Activated T-cell treated with anti-CD3 and anti-CD28 coated beads, Interleukin-2, amount 50 U/mL, for 4 hours (primary cell): ENCODE results near the gene ANKS1A. TPM values are rescaled to one million over a fixed set of nuclear protein-coding genes. Genes with fewer than 3 reads are reported as not detected.
A peak's percentile ranks its signal among the peaks of the same experiment; 100 is the strongest.
"Not testable (repeated sequence)": the region's sequence is repeated elsewhere in the genome, so short reads cannot be mapped to it uniquely, and the experiment has no call there.

Experiments
- ATAC-seq, 2 donors: fragments of 200-7000 bp; cut with Tn5 transposase; one replicate each; pipeline ENCODE4 v1.10.0; 2021
- DNase-seq: peaks from one replicate; pipeline ENCODE4 v3.0.0-alpha.2; 2020
- H3K27me3 Mint-ChIP-seq: one replicate; pipeline ENCODE4 v1.8.0; 2021; ENCODE audit warnings: low read depth, mixed read lengths
- H3K36me3 Mint-ChIP-seq: one replicate; pipeline ENCODE4 v1.8.0; 2022; ENCODE audit warnings: mixed read lengths; ENCODE audit not compliant: insufficient read depth
- H3K4me1 Mint-ChIP-seq: one replicate; pipeline ENCODE4 v1.8.0; 2021; ENCODE audit warnings: low read depth, mixed read lengths
- H3K4me3 Mint-ChIP-seq: one replicate; pipeline ENCODE4 v1.8.0; 2021; ENCODE audit warnings: mild to moderate bottlenecking, moderate library complexity, mixed read lengths
- H3K9me3 Mint-ChIP-seq: one replicate; pipeline ENCODE4 v1.8.0; 2021; ENCODE audit warnings: mixed read lengths
- total RNA-seq, 3 donors: library from RNA; stranded (reverse); gene quantifications; one replicate each; pipeline ENCODE4 v1.2.1, GENCODE V29; 2021

Gene ANKS1A
- total RNA-seq, 3 donors from 2014 or later, result 7.7 to 8.3 (median 8.2) TPM

DNA sequence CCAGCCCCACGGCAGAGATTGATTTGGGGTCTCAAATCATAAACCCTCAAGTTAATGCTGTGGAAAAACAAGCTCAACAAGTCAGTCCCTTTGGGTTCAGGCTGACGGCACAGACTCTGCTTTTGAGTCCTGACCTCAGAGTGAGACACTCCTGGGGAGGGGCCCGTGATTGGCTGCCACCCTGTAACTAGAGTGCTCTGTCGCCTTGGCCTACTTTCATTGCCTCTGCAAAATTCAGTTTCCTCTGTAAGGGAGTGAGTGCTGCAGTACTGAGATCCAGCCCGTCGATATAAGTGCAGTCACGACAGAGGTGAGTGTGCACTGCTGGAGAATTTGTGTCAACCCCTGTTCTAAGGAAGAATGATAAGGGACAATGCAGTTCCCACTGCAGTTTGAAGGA, 105.6 kb downstream of the ANKS1A start:
- Mint-ChIP-seq H3K9me3 (no peaks in the 10 kb centered on the region), H3K4me1 (no peaks in the 10 kb centered on the region), H3K4me3 (no peak overlapping the region), H3K27me3 (no peaks in the 10 kb centered on the region), H3K36me3 (peaks cover 26% of the 10 kb centered on the region)
- DNase-seq, result no peak
- ATAC-seq, result no peak

DNA sequence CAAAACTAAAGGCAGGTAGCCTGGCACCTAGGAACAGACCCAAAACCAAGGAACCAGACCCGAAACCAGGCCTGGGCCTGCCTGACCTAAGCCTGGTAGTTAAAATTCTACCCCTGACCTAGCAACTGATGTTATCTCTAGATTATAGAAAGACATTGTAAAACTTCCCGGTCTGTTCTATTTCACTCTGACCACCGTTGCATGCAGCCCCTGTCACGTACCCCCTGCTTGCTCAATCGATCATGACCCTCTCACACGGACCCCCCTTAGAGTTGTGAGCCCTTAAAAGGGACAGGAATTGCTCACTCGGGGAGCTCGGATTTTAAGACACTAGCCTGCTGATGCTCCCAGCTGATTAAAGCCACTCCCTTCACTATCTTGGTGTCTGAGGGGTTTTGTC, 109.4 kb downstream of the ANKS1A start:
- not testable (repeated sequence) for H3K4me3 Mint-ChIP-seq, H3K9me3 Mint-ChIP-seq, DNase-seq, ATAC-seq, H3K4me1 Mint-ChIP-seq, H3K27me3 Mint-ChIP-seq
- H3K36me3 Mint-ChIP-seq, result peaks cover 20% of the 10 kb centered on the region

- not testable (repeated sequence) for H3K27me3 Mint-ChIP-seq, ATAC-seq
Observed at GRCh38 chr6:34999153-34999552, 110.1 kb downstream of the ANKS1A start.

GRCh38 chr6:34999962-35000361, 110.9 kb downstream of the ANKS1A start:
- not testable (repeated sequence) for H3K9me3 Mint-ChIP-seq, H3K27me3 Mint-ChIP-seq, H3K4me3 Mint-ChIP-seq, ATAC-seq, DNase-seq, H3K4me1 Mint-ChIP-seq
- H3K36me3 Mint-ChIP-seq, result peaks cover 13% of the 10 kb centered on the region

More at GRCh38 chr6:34999153-34999552, 110.1 kb downstream of the ANKS1A start:
- H3K4me3 Mint-ChIP-seq, H3K9me3 Mint-ChIP-seq, H3K4me1 Mint-ChIP-seq, DNase-seq: not testable (repeated sequence)
- peaks cover 17% of the 10 kb centered on the region for H3K36me3 Mint-ChIP-seq

- H3K4me3 Mint-ChIP-seq, DNase-seq, H3K36me3 Mint-ChIP-seq, H3K9me3 Mint-ChIP-seq, ATAC-seq, H3K4me1 Mint-ChIP-seq, H3K27me3 Mint-ChIP-seq: not testable (repeated sequence)
Observed at GRCh38 chr6:35001349-35001748, 112.3 kb downstream of the ANKS1A start.

GRCh38 chr6:35003886-35004530, 115.0 kb downstream of the ANKS1A start:
- H3K4me1 Mint-ChIP-seq, DNase-seq, H3K9me3 Mint-ChIP-seq, ATAC-seq, H3K4me3 Mint-ChIP-seq, H3K27me3 Mint-ChIP-seq: not testable (repeated sequence)
- H3K36me3 Mint-ChIP-seq, result peaks cover 11% of the 10 kb centered on the region

- Mint-ChIP-seq H3K4me1 (peaks cover 2% of the 10 kb centered on the region), H3K36me3 (peaks cover 9% of the 10 kb centered on the region), H3K4me3 (no peak overlapping the region), H3K27me3 (no peaks in the 10 kb centered on the region), H3K9me3 (no peaks in the 10 kb centered on the region)
- DNase-seq (no peak), ATAC-seq (no peak)
Observed at GRCh38 chr6:35007016-35007415, 118.0 kb downstream of the ANKS1A start.

DNA sequence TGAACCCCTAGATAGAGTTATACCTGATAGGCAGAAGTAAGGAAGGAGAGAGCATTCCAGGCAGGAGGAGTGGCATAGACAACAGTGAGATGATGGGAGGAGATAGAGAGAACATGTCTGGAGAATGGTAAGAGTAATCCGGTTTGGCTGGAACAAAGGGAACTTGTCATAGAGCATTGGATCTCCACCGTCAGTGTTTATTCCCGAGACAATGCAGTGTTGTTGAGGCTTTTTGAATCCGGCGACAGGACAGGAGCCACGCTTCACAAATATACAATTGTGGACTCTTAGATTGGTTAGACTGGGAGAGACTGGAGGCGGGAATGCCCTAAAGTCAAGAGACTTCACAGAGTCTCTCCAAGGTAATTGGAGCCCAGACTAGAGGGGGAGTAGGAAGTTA, 119.8 kb downstream of the ANKS1A start:
- H3K36me3 Mint-ChIP-seq, result peaks cover 7% of the 10 kb centered on the region
- H3K9me3 Mint-ChIP-seq, result no peaks in the 10 kb centered on the region
- no peak overlapping the region for H3K4me3 Mint-ChIP-seq
- DNase-seq, result no peak
- H3K4me1 Mint-ChIP-seq, result peaks cover 2% of the 10 kb centered on the region
- H3K27me3 Mint-ChIP-seq, result no peaks in the 10 kb centered on the region
- no peak for ATAC-seq

DNA sequence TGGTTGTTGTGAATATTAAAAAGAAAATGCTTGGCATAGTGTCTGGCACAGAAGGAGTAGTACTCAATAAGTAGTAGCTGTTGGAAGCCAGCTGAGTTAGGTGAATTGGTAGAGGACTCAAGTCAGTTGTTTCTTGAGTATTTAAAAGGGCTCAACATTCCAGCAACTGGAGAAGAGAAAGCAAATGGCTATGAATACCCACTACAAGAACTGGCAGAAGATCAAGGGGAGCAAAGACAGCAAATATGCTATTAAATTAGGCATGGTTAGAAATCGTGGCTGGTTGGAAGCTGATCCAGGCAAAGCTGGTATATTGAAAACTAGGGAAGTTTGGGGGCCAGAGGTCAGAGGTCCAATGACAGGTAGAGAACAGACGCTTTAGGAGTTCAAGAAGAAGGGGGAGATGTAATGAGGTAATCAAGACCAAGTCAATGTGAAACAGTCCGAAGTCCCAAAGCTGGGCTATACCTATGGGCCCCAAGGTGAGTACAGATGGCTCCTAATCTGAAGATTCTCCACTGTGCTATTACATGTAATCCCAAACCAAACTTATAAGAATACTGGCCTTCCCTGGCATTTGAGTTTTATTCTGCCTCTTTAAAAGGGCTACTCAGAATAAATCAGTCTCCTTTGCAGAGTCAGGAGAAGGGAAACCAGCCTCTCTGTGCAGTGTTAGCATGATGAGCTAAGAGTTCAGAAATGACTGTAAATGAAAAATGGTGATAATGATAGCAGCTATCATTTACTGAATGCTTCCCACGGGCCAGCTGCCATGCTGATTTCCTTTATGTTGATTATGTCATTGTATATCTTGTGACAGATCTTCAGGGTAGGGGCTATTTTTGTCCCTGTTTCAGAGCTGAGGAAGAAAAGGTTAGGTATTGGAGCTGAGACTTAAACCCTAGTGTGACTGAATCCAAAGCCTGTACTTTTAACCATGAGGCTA, 122.3 kb downstream of the ANKS1A start:
- Mint-ChIP-seq H3K4me1 (peaks cover 2% of the 10 kb centered on the region), H3K27me3 (no peaks in the 10 kb centered on the region), H3K36me3 (peaks cover 9% of the 10 kb centered on the region), H3K4me3 (no peak overlapping the region), H3K9me3 (no peaks in the 10 kb centered on the region)
- DNase-seq (no peak), ATAC-seq (peak; percentile 90 to 93)

DNA sequence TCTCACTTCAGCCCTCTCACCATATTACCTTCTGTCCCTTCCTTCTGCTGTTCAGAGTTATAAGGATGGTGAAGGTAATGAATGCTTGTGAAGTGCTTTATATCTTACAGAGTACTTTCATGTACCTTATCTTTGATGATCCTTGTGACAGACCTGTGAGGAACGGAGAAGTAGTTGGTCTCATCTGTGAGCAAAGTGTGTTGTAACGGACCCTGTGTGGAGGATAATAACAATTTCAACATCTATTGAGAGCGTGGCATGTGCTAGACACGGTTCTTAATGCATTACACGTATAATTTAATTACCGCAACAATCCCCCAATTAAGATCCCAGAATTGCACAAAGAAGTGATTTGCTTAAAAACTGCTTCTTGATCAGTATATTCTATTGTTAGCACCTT, 124.6 kb downstream of the ANKS1A start:
- Mint-ChIP-seq H3K9me3 (no peaks in the 10 kb centered on the region), H3K4me1 (peaks cover 2% of the 10 kb centered on the region), H3K27me3 (no peaks in the 10 kb centered on the region), H3K36me3 (peaks cover 15% of the 10 kb centered on the region), H3K4me3 (no peak overlapping the region)
- DNase-seq (no peak), ATAC-seq (no peak)

GRCh38 chr6:35014341-35014740, 125.3 kb downstream of the ANKS1A start:
- peaks cover 2% of the 10 kb centered on the region for H3K4me1 Mint-ChIP-seq
- ATAC-seq (no peak), DNase-seq (no peak)
- no peaks in the 10 kb centered on the region for H3K9me3 Mint-ChIP-seq
- no peak overlapping the region for H3K4me3 Mint-ChIP-seq
- H3K36me3 Mint-ChIP-seq, result peaks cover 15% of the 10 kb centered on the region
- no peaks in the 10 kb centered on the region for H3K27me3 Mint-ChIP-seq

DNA sequence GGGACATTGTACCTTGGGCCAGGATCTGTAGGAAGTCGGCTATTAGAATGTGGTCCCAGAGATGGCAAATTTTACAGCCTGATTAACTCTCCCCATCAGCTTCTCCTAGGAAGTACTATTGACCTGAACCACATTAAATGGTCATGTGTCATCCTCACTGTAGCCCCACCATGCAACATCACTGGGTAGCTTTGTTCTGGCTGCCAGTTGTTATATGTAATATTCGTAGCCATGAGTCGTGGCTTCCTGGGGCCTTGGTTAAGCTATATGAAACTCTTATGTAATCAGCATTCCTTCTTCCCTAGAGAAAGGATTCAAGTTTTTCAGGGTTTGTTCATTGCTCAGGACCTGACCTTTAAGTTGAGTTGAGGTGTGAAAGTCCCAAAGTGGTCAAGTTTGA, 125.7 kb downstream of the ANKS1A start:
- Mint-ChIP-seq H3K4me1 (peaks cover 2% of the 10 kb centered on the region), H3K9me3 (no peaks in the 10 kb centered on the region), H3K4me3 (no peak overlapping the region), H3K36me3 (peaks cover 19% of the 10 kb centered on the region), H3K27me3 (no peaks in the 10 kb centered on the region)
- DNase-seq (no peak), ATAC-seq (no peak)

DNA sequence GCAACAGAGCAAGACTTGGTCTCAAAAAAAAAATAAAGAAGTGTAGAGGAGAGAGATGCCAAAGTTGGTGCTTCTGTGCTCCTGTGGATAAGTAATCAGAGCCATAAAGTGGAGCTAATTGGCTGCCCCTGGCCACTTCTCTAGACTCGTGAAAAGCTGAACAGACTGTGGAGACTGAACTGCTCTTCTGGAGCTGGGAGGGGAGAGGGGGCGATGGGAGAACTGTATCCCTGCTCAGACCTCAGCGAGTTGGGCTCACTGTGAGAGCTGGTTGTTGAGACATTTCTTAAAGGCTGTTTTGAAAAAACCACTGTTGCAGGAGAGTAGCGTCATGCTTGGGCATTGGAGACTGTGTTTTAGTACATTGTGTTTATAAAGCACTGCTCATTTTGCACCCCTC, 126.4 kb downstream of the ANKS1A start:
- Mint-ChIP-seq H3K27me3 (no peaks in the 10 kb centered on the region), H3K9me3 (no peaks in the 10 kb centered on the region)
- no peak for ATAC-seq

GRCh38 chr6:35015996-35016395, 126.9 kb downstream of the ANKS1A start:
- ATAC-seq, result no peak
- peaks cover 22% of the 10 kb centered on the region for H3K36me3 Mint-ChIP-seq

More for the DNA sequence above, 126.4 kb downstream of the ANKS1A start:
- H3K4me1 Mint-ChIP-seq, result peaks cover 2% of the 10 kb centered on the region
- DNase-seq, result no peak
- no peak overlapping the region for H3K4me3 Mint-ChIP-seq
- peaks cover 22% of the 10 kb centered on the region for H3K36me3 Mint-ChIP-seq

More at GRCh38 chr6:35015996-35016395, 126.9 kb downstream of the ANKS1A start:
- no peaks in the 10 kb centered on the region for H3K27me3 Mint-ChIP-seq
- no peak overlapping the region for H3K4me3 Mint-ChIP-seq
- H3K4me1 Mint-ChIP-seq, result peaks cover 2% of the 10 kb centered on the region
- H3K9me3 Mint-ChIP-seq, result no peaks in the 10 kb centered on the region
- DNase-seq, result no peak
